Testis (tissue), 2 donors: ENCODE data around the gene ATP8A1.

Source experiments
- CTCF ChIP-seq, 3 experiments: fragments of 450-650 bp in 2 of 3; fragments of 200-600 bp in 1 of 3; sonication (generic) in 1 of 3; IDR thresholded peaks; one replicate each; pipeline ENCODE4 v1.5.1; 2016 to 2019; ENCODE audit warnings: antibody characterized with exemption in 3 of 3, mild to moderate bottlenecking in 2 of 3, moderate library complexity in 1 of 3
- POLR2A ChIP-seq: fragments of 450-650 bp; IDR thresholded peaks from one replicate; pipeline ENCODE4 v1.6.1; 2017; ENCODE audit warnings: antibody characterized with exemption, mild to moderate bottlenecking, moderate library complexity

GRCh38 chr4:42360256-42360669, 296.6 kb downstream of the ATP8A1 start:
- TF ChIP-seq CTCF (IDR thresholded peaks at IDR 0.05), result no peak
- TF ChIP-seq POLR2A, result no peak
